HG03025 (cell line): ENCODE data around the gene HS1BP3.

Experiments used
- ATAC-seq: cut with Tn5 transposase; IDR thresholded peaks from one replicate; pipeline ENCODE4 v1.9.1; 2021; ENCODE audit warnings: mild to moderate bottlenecking, moderate library complexity; ENCODE audit not compliant: unreplicated experiment, low FRiP score

HS1BP3 gene

GRCh38 chr2:20607446-20607845 lies 43.5 kb downstream of the HS1BP3 start:
- no peak for ATAC-seq

- no peak for ATAC-seq
Observed at GRCh38 chr2:20606198-20606597, 44.7 kb downstream of the HS1BP3 start.

- ATAC-seq: no peak
Observed at GRCh38 chr2:20604951-20605381, 45.9 kb downstream of the HS1BP3 start.

- ATAC-seq: no peak
Observed at GRCh38 chr2:20604401-20604911, 46.4 kb downstream of the HS1BP3 start.

GRCh38 chr2:20603791-20604190 lies 47.1 kb downstream of the HS1BP3 start:
- no peak for ATAC-seq

GRCh38 chr2:20602803-20603202 lies 48.1 kb downstream of the HS1BP3 start:
- no peak for ATAC-seq

GRCh38 chr2:20600756-20601325 lies 50.1 kb downstream of the HS1BP3 start:
- ATAC-seq: no peak

GRCh38 chr2:20599861-20600461 lies 50.9 kb downstream of the HS1BP3 start:
- ATAC-seq: no peak

- ATAC-seq: no peak
Observed at GRCh38 chr2:20599001-20599600, 51.8 kb downstream of the HS1BP3 start.

GRCh38 chr2:20597860-20598183 lies 53.1 kb downstream of the HS1BP3 start:
- ATAC-seq: no peak

- ATAC-seq: no peak
Observed at GRCh38 chr2:20596973-20597859, 53.7 kb downstream of the HS1BP3 start.

GRCh38 chr2:20596193-20596972 lies 54.5 kb downstream of the HS1BP3 start:
- no peak for ATAC-seq

- ATAC-seq: peak; percentile 80
Observed at GRCh38 chr2:20595439-20596192, 55.3 kb downstream of the HS1BP3 start.

- ATAC-seq: peak; percentile 1
Observed at GRCh38 chr2:20594957-20595356, 55.9 kb downstream of the HS1BP3 start.

GRCh38 chr2:20594048-20594750 lies 56.7 kb downstream of the HS1BP3 start:
- no peak for ATAC-seq

- no peak for ATAC-seq
Observed at GRCh38 chr2:20593072-20594034, 57.5 kb downstream of the HS1BP3 start.

GRCh38 chr2:20592106-20593071 lies 58.5 kb downstream of the HS1BP3 start:
- no peak for ATAC-seq
